GM19193 (cell line): Measurements from ENCODE around the gene C1QA.

ENCODE experiments used
- POLR2A ChIP-seq: IDR thresholded peaks from 4 replicates; pipeline ENCODE4 v1.6.1; 2011; ENCODE audit not compliant: insufficient read depth, insufficient read length; ENCODE audit errors: extremely low read depth

The C1QA gene

DNA sequence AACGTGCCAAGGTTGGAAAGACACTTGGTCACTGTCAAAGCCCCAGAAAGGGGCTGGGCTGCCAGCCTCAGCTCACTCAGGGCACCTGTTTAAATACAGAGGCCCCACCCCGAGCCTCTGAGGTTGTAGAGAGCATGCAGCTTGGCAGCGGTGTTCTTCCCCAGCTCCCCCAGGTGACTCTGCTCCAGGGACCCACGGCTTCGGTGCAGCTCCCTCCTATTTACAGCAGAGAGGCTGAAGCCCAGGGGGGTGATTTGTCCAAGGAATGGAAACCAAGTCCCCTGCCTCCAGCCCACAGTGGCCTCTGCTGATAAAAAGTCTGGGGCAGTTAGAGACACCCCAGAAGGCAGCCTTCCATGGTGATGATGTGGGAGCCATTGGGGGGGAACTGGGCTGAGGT lies 9.1 kb upstream of the C1QA start:
- no peak for TF ChIP-seq POLR2A

GRCh38 chr1:22628698-22629444 lies 7.6 kb upstream of the C1QA start:
- TF ChIP-seq POLR2A = no peak

DNA sequence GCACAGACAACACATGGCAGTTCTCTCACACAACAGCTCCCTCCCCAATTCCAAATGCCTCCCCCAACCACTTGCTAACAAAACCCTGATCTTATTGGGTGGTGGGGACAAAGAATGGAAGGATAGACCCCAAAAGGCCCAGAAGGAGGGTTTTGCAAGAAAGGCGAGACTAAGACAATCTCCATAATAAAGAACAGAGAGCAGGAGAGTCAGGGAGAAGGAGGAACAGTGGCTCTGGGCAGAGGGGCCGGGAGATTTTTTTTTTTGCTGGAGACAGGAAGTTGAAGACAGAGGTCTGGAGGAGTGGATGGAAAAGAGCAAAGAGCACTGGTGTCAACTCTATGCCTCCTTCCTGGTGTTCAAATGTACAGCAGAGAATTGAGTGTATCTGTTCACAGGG lies 6.5 kb upstream of the C1QA start:
- TF ChIP-seq POLR2A = no peak

- TF ChIP-seq POLR2A = no peak
Observed at GRCh38 chr1:22633697-22634463, 2.5 kb upstream of the C1QA start.

- no peak for TF ChIP-seq POLR2A
Observed at GRCh38 chr1:22635436-22635835, 992 bp upstream of the C1QA start.

- TF ChIP-seq POLR2A = no peak
Observed at GRCh38 chr1:22636927-22637326, 499 bp downstream of the C1QA start.

DNA sequence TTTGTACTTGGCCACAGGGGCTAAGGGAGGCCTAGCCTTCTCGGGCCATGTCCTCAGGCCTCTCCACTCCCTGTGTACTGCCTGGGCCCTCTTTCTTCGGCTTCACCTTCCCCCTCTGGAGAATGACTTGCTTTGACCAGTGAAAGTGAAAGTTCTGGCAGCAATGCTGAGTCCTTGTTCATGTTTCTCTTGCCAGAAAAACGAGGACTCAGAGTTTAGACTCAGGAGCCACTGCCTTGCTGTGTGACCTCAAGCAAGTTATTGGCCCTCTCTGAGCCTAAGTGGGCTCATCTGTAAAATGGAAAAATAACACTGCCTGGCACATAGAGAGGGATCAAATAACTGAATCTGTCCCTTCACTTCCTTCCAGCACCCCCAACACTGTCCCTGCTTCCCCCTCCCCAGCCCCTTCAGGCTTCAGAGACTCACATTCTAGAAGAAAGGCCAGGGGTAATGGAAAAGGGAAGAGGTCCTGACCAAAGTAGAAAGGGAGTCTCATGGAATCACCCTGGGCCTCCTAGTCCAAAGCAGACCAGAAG lies 1.5 kb downstream of the C1QA start:
- no peak for TF ChIP-seq POLR2A

DNA sequence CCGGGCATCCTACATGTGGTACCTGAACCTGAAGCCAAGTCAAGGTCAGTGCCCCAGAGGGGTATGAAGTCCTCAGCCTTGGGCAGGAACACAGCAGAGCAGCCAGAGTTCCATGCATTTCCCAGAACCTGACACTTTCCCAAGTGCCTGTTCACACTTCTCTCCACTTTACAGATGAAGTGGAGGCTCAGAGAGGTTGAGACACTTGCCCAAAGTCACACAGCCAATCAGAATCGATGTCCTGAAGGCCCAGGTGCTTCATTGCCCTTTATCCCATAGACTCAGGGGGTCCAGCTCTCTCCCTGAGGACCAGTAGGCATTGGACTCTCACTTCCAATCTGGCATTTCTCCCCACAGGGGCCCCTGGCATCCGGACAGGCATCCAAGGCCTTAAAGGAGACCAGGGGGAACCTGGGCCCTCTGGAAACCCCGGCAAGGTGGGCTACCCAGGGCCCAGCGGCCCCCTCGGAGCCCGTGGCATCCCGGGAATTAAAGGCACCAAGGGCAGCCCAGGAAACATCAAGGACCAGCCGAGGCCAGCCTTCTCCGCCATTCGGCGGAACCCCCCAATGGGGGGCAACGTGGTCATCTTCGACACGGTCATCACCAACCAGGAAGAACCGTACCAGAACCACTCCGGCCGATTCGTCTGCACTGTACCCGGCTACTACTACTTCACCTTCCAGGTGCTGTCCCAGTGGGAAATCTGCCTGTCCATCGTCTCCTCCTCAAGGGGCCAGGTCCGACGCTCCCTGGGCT lies 2.2 kb downstream of the C1QA start:
- TF ChIP-seq POLR2A = no peak

DNA sequence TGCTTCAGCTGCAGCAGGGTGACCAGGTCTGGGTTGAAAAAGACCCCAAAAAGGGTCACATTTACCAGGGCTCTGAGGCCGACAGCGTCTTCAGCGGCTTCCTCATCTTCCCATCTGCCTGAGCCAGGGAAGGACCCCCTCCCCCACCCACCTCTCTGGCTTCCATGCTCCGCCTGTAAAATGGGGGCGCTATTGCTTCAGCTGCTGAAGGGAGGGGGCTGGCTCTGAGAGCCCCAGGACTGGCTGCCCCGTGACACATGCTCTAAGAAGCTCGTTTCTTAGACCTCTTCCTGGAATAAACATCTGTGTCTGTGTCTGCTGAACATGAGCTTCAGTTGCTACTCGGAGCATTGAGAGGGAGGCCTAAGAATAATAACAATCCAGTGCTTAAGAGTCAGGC lies 2.9 kb downstream of the C1QA start:
- TF ChIP-seq POLR2A = no peak

GRCh38 chr1:22641247-22641646 lies 4.8 kb downstream of the C1QA start:
- TF ChIP-seq POLR2A = no peak

- TF ChIP-seq POLR2A = no peak
Observed at GRCh38 chr1:22641906-22642636, 5.6 kb downstream of the C1QA start.

GRCh38 chr1:22643381-22643780 lies 7.0 kb downstream of the C1QA start, which contains the start of gene C1QC:
TSS of gene C1QC (plus strand) at chr1:22643633. CDS start at chr1:22644024, 391 bp downstream.
- no peak for TF ChIP-seq POLR2A

DNA sequence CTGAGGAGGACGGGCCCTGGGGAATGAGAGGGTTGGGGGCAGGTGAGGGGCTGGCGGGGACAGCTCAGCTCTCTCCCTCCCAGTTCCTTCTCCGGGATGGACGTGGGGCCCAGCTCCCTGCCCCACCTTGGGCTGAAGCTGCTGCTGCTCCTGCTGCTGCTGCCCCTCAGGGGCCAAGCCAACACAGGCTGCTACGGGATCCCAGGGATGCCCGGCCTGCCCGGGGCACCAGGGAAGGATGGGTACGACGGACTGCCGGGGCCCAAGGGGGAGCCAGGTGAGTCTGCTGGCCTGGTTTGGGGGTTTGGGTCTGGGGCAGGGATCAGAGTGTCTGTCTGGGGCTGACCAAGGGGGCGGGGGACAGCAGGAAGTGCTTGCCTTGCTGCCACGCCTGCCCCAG lies 7.5 kb downstream of the C1QA start:
- no peak for TF ChIP-seq POLR2A

DNA sequence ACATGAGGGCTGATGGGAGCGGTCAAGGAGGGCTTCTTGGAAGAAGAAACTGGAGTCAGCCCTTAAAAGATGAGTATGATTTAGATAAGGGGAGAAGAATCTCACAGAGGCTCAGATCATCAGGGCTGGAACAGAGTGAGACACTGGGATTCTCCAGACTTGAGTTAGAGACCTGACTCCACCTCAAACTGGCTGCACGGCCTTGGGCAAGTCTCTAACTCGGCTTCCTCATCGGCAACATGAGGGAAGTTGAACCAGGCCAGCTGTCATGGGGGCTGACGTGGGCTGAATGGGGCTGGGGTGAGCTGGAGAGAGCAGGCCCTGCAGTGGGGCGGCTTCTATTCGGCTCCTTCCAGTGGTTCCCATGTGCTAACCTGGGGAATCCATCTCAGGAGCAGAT lies 9.5 kb downstream of the C1QA start:
- no peak for TF ChIP-seq POLR2A

DNA sequence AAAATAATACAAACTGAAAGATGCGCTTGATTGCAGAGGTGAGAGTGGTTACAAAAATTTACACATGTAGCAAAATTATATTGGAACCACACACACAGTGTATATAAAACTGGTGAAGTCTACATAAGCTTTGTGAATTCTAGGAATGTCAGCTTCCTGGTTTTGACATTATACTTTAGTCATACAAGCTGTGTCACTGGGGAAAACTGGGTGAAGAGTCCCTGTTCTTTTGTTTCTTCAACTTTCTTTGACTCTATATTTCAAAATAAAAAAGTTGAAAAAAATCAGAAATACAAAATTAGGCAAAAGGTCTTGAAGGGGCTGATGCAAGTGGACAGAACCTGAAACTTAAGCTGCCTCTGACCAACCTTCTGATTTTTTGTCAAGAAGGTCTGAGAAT lies 10.0 kb downstream of the C1QA start:
- no peak for TF ChIP-seq POLR2A

DNA sequence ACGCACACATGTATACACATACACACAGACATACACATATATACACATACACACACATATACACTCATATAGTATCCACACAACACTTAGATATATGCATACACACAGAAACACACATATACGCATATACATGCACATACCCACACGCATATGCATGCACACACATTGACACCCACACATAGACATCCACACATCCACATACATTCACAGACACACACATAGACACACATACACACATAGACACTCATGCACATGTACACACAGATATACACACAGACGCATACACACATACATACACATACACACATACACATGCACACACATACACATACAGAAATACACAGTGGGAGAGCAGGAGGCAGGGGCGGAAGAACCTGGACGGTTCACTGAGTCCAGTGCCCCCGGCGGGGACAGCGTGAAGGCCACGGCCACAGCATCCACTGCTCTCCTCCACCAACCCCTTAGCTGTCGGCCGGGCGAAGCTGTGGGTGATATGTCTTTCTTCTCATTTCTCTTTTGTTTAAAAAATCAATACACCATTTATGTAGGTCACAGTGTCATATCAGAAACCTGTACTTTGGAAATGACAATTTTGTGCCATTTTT lies 13.8 kb downstream of the C1QA start:
- TF ChIP-seq POLR2A = no peak
